Adrenal gland (tissue), 5 donors: Measurements from ENCODE around the gene SEMA3G.

Source experiments
- CTCF ChIP-seq, 6 experiments: fragments of 450-650 bp in 4 of 6; fragments of 200-600 bp in 2 of 6; sonication (generic) in 1 of 6; IDR thresholded peaks; 1 replicate in 5 of 6; 2 replicates in 1 of 6; pipeline versions ENCODE4 v1.5.1 to v1.8.0; 2016 to 2021; ENCODE audit warnings: antibody characterized with exemption in 6 of 6, mild to moderate bottlenecking in 2 of 6, moderate library complexity in 1 of 6
- POLR2A ChIP-seq, 2 donors: fragments of 450-650 bp; IDR thresholded peaks; one replicate each; pipeline ENCODE4 v1.6.1; 2017; ENCODE audit warnings: antibody characterized with exemption in 2 of 2, mild to moderate bottlenecking in 2 of 2, moderate library complexity in 1 of 2
- donor health status: DM: no; HTN: no; CAD: no.

DNA sequence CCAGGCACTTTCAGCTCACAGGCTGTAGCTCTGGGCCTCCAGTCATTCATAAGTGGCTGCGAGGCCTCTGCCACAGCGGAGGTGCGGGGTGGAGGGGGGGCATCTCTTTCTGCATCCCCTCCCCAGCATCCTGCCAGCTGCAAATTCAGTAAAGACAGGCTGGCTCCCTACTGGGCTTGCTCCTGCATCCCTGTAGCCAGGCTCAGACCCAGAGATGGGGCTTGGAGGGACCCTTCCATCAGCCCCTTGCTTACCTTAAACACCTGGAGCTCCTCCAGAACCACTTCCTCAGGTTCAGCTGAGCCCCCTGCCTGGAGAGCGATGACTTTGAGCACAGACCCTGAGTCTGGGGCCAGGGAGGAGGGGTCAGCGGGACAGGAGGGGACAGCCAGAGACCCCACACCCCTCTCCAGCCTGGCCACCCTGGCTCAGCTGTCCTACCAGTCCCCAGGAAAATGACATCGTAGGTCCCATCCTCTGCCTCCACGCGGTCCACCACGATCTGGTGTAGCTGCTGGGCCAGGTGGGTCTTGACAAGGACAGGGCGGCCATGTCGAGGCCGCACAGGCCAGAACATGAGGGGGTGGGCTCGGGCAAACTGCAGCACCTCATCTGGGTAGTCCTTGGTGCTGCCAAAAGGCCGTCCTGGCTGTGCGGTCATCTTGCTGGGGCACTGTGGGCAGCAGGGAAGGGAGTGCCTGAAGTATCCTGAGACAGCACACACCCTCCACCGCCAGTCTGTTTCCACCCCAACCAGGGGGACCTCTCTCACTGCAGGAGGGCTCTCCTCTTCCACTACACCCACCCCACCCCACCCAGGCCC is 5.3 kb downstream of the SEMA3G start:
- no peak for TF ChIP-seq POLR2A (IDR thresholded peaks at IDR 0.05)
- no peak for TF ChIP-seq CTCF (IDR thresholded peaks at IDR 0.05)
